ENCODE measurements around the gene TVP23C. TPM values are rescaled to one million over a fixed set of nuclear protein-coding genes. Genes with fewer than 3 reads are reported as not detected.

TVP23C gene
- total RNA-seq, 1 donor from 2014 or later, result 30.8 TPM

DNA sequence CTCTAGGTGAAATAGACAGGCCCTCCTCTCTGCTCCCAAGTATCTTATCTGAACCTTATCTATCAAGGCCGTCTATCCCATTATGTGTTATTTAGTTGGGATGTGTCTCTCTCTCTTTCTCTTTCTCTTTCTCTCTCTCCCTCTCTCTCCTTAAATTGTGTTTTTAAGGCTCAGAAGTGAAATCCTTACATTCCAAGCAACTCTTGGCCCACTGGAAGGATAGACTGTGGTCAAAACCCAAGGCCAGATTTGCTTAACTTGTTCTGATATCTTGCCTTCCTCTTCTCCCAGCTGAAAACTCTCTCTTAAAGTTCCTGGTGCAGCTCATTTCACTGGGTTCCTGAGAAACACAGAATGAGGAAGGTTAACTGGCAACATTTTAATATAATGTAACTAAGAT lies 110.5 kb downstream of the TVP23C start:
- no peak overlapping the region for H2AFZ ChIP-seq (ENCODE audit: low read depth, low read length)
- H3K27me3 ChIP-seq (ENCODE audit: insufficient read depth, low read length), result no peaks in the 10 kb centered on the region
- peaks cover 2% of the 10 kb centered on the region for H3K36me3 ChIP-seq (ENCODE audit: insufficient read depth, low read length)
- no peak overlapping the region for H3K27ac ChIP-seq (ENCODE audit: low read depth, low read length)
- no peaks in the 10 kb centered on the region for H3K9me3 ChIP-seq (ENCODE audit: insufficient read depth, low read depth, low read length)
- Mint-ChIP-seq H3K4me1 (ENCODE audit: low read depth, unreplicated experiment) (peaks cover 9% of the 10 kb centered on the region), H3K9me3 (ENCODE audit: unreplicated experiment) (peaks cover 7% of the 10 kb centered on the region), H3K27me3 (ENCODE audit: low read depth, unreplicated experiment) (no peaks in the 10 kb centered on the region), H3K4me3 (ENCODE audit: unreplicated experiment) (no peak overlapping the region), H3K27ac (ENCODE audit: unreplicated experiment) (no peak overlapping the region), H3K36me3 (ENCODE audit: low read depth, unreplicated experiment) (peaks cover 11% of the 10 kb centered on the region)
- H3K79me2 ChIP-seq (ENCODE audit: insufficient read depth, low read length), result no peaks in the 10 kb centered on the region
- no peak overlapping the region for H3K4me3 ChIP-seq (ENCODE audit: insufficient read depth, low read depth, low read length)
- no peak for TF ChIP-seq EZH2 (IDR thresholded peaks at IDR 0.05; ENCODE audit: insufficient read depth, low read length)
- TF ChIP-seq, protein P1, sequence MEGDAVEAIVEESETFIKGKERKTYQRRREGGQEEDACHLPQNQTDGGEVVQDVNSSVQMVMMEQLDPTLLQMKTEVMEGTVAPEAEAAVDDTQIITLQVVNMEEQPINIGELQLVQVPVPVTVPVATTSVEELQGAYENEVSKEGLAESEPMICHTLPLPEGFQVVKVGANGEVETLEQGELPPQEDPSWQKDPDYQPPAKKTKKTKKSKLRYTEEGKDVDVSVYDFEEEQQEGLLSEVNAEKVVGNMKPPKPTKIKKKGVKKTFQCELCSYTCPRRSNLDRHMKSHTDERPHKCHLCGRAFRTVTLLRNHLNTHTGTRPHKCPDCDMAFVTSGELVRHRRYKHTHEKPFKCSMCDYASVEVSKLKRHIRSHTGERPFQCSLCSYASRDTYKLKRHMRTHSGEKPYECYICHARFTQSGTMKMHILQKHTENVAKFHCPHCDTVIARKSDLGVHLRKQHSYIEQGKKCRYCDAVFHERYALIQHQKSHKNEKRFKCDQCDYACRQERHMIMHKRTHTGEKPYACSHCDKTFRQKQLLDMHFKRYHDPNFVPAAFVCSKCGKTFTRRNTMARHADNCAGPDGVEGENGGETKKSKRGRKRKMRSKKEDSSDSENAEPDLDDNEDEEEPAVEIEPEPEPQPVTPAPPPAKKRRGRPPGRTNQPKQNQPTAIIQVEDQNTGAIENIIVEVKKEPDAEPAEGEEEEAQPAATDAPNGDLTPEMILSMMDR (IDR thresholded peaks at IDR 0.05; ENCODE audit: insufficient read depth, low read depth, low read length), result no peak
- no peak overlapping the region for H3K4me2 ChIP-seq (ENCODE audit: low read length)
- H4K20me1 ChIP-seq (ENCODE audit: insufficient read depth, low read length), result no peaks in the 10 kb centered on the region
- FAIRE-seq, result no peak
- peak; percentile 64 for DNase-seq (ENCODE audit: low read depth)
- H3K9ac ChIP-seq (ENCODE audit: low read length), result no peak overlapping the region
- peaks cover 24% of the 10 kb centered on the region for H3K4me1 ChIP-seq (ENCODE audit: insufficient read depth, low read length)

Other genes starting within 250 kb of the TVP23C start
- gene TEKT3, start 221.9 kb downstream of the TVP23C start, total RNA-seq, result not detected in 2 replicates
- 6.2 and 8.8 TPM in 2 replicates for gene CDRT4, start 95.9 kb downstream of the TVP23C start, total RNA-seq
- gene FBXW10B, start 56.2 kb upstream of the TVP23C start, total RNA-seq, result 2.4 and 3.9 TPM in 2 replicates
- 43.3 and 44.8 TPM in 2 replicates for gene TRIM16, start 120.8 kb upstream of the TVP23C start, total RNA-seq
- 44.1 and 58.6 TPM in 2 replicates for gene ZNF286A, start 136.3 kb upstream of the TVP23C start, total RNA-seq
- 0.14 and 0.77 TPM in 2 replicates for gene TBC1D26, start 168.8 kb upstream of the TVP23C start, total RNA-seq

Measured in astrocyte (in vitro differentiated cells and primary cell).